ENCODE data around the gene CLDN34.

CLDN34 gene

GRCh38 chrX:9966775-9967408 is at the start of gene CLDN34:
Gene CLDN34 (plus strand): TSS chrX:9967358. CDS start chrX:9967358, 0 bp downstream.
- DNase-seq, result no peak

GRCh38 chrX:9917861-9918260 is 49.3 kb upstream of the CLDN34 start:
- no peak for DNase-seq

- no peak for DNase-seq
Measured at GRCh38 chrX:9919632-9920172, 47.5 kb upstream of the CLDN34 start.

GRCh38 chrX:9921407-9921806 is 45.8 kb upstream of the CLDN34 start:
- DNase-seq, result no peak

- DNase-seq, result no peak
Measured at GRCh38 chrX:9923357-9923756, 43.8 kb upstream of the CLDN34 start.

- no peak for DNase-seq
Measured at GRCh38 chrX:9926002-9926401, 41.2 kb upstream of the CLDN34 start.

GRCh38 chrX:9927698-9928482 is 39.3 kb upstream of the CLDN34 start:
- no peak for DNase-seq

GRCh38 chrX:9935436-9935835 is 31.7 kb upstream of the CLDN34 start:
- no peak for DNase-seq

- no peak for DNase-seq
Measured at GRCh38 chrX:9937761-9938160, 29.4 kb upstream of the CLDN34 start.

- DNase-seq, result no peak
Measured at GRCh38 chrX:9938516-9938915, 28.6 kb upstream of the CLDN34 start.

- no peak for DNase-seq
Measured at GRCh38 chrX:9940421-9940820, 26.7 kb upstream of the CLDN34 start.

GRCh38 chrX:9942086-9942485 is 25.1 kb upstream of the CLDN34 start:
- DNase-seq, result no peak

- DNase-seq, result no peak
Measured at GRCh38 chrX:9943420-9943819, 23.7 kb upstream of the CLDN34 start.

- DNase-seq, result no peak
Measured at GRCh38 chrX:9947131-9947794, 19.9 kb upstream of the CLDN34 start.

GRCh38 chrX:9948406-9948805 is 18.8 kb upstream of the CLDN34 start:
- DNase-seq, result peak; percentile 10

GRCh38 chrX:9952300-9952699 is 14.9 kb upstream of the CLDN34 start:
- DNase-seq, result no peak

- DNase-seq, result no peak
Measured at GRCh38 chrX:9953396-9953795, 13.8 kb upstream of the CLDN34 start.

GRCh38 chrX:9955506-9955905 is 11.7 kb upstream of the CLDN34 start:
- DNase-seq, result no peak

- no peak for DNase-seq
Measured at GRCh38 chrX:9957743-9958142, 9.4 kb upstream of the CLDN34 start.

- no peak for DNase-seq
Measured at GRCh38 chrX:9958183-9958582, 9.0 kb upstream of the CLDN34 start.

GRCh38 chrX:9961750-9962149 is 5.4 kb upstream of the CLDN34 start:
- no peak for DNase-seq

GRCh38 chrX:9977635-9978034 is 10.5 kb downstream of the CLDN34 start:
- no peak for DNase-seq

- no peak for DNase-seq
Measured at GRCh38 chrX:9980401-9980800, 13.2 kb downstream of the CLDN34 start.

- DNase-seq, result no peak
Measured at GRCh38 chrX:9980927-9981326, 13.8 kb downstream of the CLDN34 start.

Data from NCI-H1694 treated with DMSO at 0.1 percent for 48 hours (cell line).